WI38 (cell line): ENCODE results near the gene FAF1.

ENCODE experiments used
- H3K4me3 ChIP-seq: 2 replicates; pipeline ENCODE4 v1.5.1; 2011; ENCODE audit warnings: low read depth, mild to moderate bottlenecking, control low read depth, low read length
- TF ChIP-seq, protein P1 (sequence below): IDR thresholded peaks from 2 replicates; pipeline ENCODE4 v1.5.1; 2012; ENCODE audit warnings: low read depth, mild to moderate bottlenecking, control low read depth, low read length

Gene FAF1

DNA sequence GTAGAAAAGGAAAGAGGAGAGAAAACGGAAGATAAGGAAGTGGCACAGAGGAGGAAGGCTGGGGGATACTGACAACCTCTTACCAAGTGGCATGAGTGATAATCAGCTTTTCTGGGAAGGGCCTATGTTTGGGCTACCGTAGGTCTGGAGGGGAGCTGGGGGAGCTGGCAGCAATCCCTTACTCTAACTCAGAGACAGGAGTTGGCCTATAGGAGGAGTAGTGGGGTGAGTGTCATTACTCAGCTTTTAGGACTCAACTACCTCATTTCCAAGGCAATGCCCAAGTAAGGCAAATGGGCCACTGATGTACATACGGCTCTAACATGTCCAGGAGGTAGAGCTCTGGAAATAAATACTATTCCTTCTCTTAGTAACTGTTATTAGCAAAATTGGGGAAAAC lies 488.1 kb downstream of the FAF1 start:
- H3K4me3 ChIP-seq: no peak overlapping the region
- TF ChIP-seq, protein P1, sequence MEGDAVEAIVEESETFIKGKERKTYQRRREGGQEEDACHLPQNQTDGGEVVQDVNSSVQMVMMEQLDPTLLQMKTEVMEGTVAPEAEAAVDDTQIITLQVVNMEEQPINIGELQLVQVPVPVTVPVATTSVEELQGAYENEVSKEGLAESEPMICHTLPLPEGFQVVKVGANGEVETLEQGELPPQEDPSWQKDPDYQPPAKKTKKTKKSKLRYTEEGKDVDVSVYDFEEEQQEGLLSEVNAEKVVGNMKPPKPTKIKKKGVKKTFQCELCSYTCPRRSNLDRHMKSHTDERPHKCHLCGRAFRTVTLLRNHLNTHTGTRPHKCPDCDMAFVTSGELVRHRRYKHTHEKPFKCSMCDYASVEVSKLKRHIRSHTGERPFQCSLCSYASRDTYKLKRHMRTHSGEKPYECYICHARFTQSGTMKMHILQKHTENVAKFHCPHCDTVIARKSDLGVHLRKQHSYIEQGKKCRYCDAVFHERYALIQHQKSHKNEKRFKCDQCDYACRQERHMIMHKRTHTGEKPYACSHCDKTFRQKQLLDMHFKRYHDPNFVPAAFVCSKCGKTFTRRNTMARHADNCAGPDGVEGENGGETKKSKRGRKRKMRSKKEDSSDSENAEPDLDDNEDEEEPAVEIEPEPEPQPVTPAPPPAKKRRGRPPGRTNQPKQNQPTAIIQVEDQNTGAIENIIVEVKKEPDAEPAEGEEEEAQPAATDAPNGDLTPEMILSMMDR: no peak

DNA sequence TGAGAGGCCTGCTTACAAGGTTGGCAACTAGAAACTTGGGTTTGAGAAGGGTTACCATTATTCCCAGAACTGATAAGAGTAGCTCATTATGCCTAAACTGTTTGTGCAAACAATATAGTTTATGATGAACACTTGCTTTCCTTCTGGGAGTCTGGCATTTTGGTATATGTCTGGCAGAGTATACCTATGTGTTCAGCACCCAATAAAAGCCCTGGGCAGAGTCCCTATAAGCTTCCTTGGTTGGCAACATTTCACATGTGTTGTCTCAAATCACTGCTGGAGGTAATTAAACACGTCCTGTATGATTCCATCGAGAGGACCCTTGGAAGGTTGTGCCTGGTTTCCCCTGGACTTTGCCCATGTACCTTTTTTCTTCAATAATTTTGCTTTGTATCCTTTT lies 497.1 kb downstream of the FAF1 start:
- no peak overlapping the region for H3K4me3 ChIP-seq
- TF ChIP-seq, protein P1: no peak

DNA sequence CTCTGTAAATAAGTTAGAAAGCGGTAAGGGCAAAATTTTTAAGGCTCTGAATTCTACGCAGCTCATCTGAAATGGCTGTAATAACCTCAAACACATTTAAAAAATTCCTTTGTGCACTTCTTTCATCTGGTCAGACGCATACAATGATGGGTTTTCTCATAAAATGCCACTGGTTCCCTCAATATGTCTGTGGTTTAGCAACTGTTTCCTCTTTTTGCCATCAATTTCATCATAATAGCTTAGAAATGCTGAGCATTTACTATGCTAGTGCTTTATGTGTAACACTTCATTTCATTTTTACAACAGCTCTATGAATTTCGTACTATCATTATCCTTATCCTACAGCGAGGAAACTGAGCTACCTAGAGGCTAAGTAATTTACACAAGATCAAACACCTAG lies 501.6 kb downstream of the FAF1 start:
- no peak overlapping the region for H3K4me3 ChIP-seq

DNA sequence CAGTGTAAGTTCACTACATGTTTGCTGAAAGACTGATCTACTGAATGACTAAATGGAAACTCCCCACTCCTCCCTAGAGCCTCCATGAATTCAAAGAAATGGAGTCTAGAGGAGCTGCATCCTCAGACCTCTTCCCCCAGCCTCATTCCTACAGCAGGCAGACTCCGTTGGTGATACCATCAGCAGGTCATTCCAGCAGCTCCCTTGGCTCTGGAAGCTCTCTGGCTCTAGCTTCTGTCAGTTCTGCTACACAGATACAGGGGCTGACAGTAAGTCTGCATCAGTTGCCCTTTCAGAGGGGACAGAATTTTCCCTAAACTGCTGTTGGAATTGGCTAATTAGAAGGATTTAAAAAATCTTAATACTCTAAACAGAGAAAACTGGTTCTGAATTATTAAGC lies 505.2 kb downstream of the FAF1 start:
- H3K4me3 ChIP-seq: no peak overlapping the region
- TF ChIP-seq, protein P1: no peak

More for the DNA sequence above, 501.6 kb downstream of the FAF1 start:
- TF ChIP-seq, protein P1: no peak

DNA sequence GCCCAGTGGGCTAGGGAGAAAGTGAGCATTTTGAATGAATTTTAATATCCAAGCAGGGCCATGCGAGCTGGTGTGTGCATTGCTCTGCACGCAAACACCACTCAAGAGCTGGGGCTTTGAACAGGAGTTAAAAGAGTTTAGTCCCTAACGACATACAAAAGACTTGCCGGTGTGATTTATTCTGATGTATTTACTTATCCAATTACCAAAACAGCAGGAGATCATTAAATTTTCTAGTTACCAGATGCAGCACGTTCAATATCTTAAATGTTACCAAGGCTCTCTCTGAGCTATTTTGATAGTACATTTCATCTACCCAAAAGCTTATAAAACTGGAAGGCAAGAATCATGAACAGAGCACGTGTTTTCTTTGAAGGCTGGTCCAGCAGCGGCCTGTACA lies 506.8 kb downstream of the FAF1 start:
- H3K4me3 ChIP-seq: no peak overlapping the region

DNA sequence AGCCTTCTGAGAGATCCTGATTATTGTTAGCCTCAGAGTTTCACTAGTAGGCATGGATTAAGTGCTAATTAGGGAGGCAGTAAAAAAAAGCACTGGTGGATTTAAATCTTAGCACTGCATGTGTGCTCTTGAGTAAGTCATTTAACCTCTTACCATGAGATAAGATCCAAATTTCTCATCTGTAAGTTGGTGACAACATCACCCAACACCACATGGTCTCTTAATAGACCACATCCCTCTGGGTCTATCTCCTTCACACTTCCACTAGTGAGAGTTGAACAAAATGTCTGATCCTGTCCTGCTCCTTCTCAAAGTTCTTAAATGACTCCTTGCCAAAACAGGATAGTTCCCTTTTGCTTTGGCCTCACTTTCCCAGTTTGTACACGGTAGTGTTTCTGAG lies 507.4 kb downstream of the FAF1 start:
- H3K4me3 ChIP-seq: no peak overlapping the region
- TF ChIP-seq, protein P1: no peak

More for the DNA sequence above, 506.8 kb downstream of the FAF1 start:
- TF ChIP-seq, protein P1: no peak

DNA sequence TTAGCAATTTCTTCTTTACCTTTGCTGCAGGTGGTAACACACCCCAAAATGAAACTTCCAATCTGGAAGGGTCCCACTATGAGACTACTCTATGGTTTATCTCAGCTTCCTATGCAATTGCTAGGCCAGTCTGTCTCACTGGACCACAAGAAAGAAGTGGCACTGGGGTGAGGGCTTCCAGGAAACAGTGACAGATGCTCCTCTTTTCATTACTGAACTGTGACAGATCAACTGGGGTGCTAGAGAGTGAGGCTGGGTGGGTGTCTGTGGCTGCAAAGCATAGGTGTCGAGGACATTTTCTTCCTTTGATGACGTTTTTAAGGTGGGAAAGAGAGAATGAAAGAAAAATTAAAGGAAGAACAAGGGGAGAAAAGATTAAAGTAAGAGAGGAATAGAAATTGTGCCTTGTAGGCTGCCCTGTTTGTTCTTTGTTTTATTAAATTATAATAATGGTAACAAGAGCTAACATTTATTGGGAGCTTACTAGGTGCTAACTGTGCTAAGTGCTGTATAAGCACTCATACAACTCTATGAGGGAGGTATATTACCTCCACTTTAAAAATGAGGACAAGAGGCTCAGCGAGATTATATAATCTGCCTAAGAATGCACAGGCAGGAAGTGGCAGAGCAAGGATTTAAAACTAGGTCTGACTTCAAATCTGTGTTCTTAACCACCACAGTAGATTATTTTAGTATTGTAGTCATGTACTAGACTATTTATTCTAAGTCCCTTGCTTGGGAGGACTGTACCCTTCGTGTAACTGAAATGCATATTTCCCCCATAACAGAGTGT lies 509.0 kb downstream of the FAF1 start:
- TF ChIP-seq, protein P1: no peak
- H3K4me3 ChIP-seq: no peak overlapping the region
